OCI-LY1 (cell line): ENCODE measurements around the gene ABCA4.

Experiments used
- H2AFZ ChIP-seq: fragments of 200-600 bp; sonication (generic), shearing (Covaris generic); 2 replicates; pipeline ENCODE4 v1.6.0; 2014; ENCODE audit warnings: antibody characterized with exemption, mild to moderate bottlenecking, low read length
- H3F3A ChIP-seq: fragments of 200-600 bp; sonication (generic), shearing (Covaris generic); 2 replicates; pipeline ENCODE4 v1.6.0; 2014; ENCODE audit warnings: mild to moderate bottlenecking, antibody characterized with exemption, low read length, moderate library complexity; ENCODE audit not compliant: insufficient read depth
- H3K27ac ChIP-seq: fragments of 200-600 bp; sonication (generic); 2 replicates; pipeline ENCODE4 v1.5.1; 2014; ENCODE audit warnings: low read length, mixed run types, mild to moderate bottlenecking, low read depth; ENCODE audit not compliant: poor library complexity, severe bottlenecking
- H3K27me3 ChIP-seq: fragments of 200-600 bp; sonication (generic); 2 replicates; pipeline ENCODE4 v1.6.0; 2014; ENCODE audit warnings: antibody characterized with exemption, mild to moderate bottlenecking, low read length, moderate library complexity; ENCODE audit not compliant: insufficient read depth
- H3K36me3 ChIP-seq: fragments of 200-600 bp; sonication (generic); 2 replicates; pipeline ENCODE4 v1.6.1; 2014; ENCODE audit warnings: mild to moderate bottlenecking, antibody characterized with exemption, low read length, moderate library complexity, mixed read lengths; ENCODE audit not compliant: insufficient read depth
- H3K4me1 ChIP-seq: fragments of 200-600 bp; sonication (generic); 2 replicates; pipeline ENCODE4 v1.5.1; 2014; ENCODE audit warnings: mild to moderate bottlenecking, low read length, moderate library complexity; ENCODE audit not compliant: insufficient read depth, severe bottlenecking
- H3K4me2 ChIP-seq: fragments of 200-600 bp; sonication (generic), shearing (Covaris generic); 2 replicates; pipeline ENCODE4 v1.6.1; 2014; ENCODE audit warnings: low read length
- H3K4me3 ChIP-seq: fragments of 200-600 bp; sonication (generic); 2 replicates; pipeline ENCODE4 v1.5.1; 2014; ENCODE audit warnings: low read length, low read depth, mild to moderate bottlenecking, mixed read lengths; ENCODE audit not compliant: poor library complexity, severe bottlenecking
- H3K79me2 ChIP-seq: fragments of 200-600 bp; shearing (Covaris generic); 2 replicates; pipeline ENCODE4 v1.6.1; 2016; ENCODE audit warnings: mixed run types, low read length, mixed read lengths; ENCODE audit not compliant: insufficient read depth
- H3K9ac ChIP-seq: fragments of 200-600 bp; sonication (generic), shearing (Covaris generic); 2 replicates; pipeline ENCODE4 v1.6.1; 2014; ENCODE audit warnings: mild to moderate bottlenecking, low read length, mixed read lengths
- H3K9me2 ChIP-seq: fragments of 200-600 bp; sonication (generic), shearing (Covaris generic); 2 replicates; pipeline ENCODE4 v1.6.1; 2014; ENCODE audit warnings: low read depth, mild to moderate bottlenecking, low read length, mixed read lengths
- H3K9me3 ChIP-seq: fragments of 200-600 bp; shearing (Covaris generic); 2 replicates; pipeline ENCODE4 v1.6.1; 2014; ENCODE audit warnings: low read length, mixed read lengths
- H4K20me1 ChIP-seq: fragments of 200-600 bp; sonication (generic), shearing (Covaris generic); 2 replicates; pipeline ENCODE4 v1.6.0; 2016; ENCODE audit warnings: mild to moderate bottlenecking, low read length; ENCODE audit not compliant: insufficient read depth
- EZH2 ChIP-seq: fragments of 200-600 bp; sonication (generic), shearing (Covaris generic); IDR thresholded peaks from 2 replicates; pipeline ENCODE4 v1.8.0; 2017; ENCODE audit warnings: borderline replicate concordance, mixed run types, mild to moderate bottlenecking, antibody characterized with exemption, low read length, moderate library complexity, mixed read lengths
- TF ChIP-seq, protein P1 (sequence below): fragments of 200-600 bp; sonication (generic), shearing (Covaris generic); IDR thresholded peaks from 2 replicates; pipeline ENCODE4 v1.5.1; 2017; ENCODE audit warnings: mild to moderate bottlenecking, antibody characterized with exemption, low read length, moderate library complexity, mixed read lengths

ABCA4 gene

DNA sequence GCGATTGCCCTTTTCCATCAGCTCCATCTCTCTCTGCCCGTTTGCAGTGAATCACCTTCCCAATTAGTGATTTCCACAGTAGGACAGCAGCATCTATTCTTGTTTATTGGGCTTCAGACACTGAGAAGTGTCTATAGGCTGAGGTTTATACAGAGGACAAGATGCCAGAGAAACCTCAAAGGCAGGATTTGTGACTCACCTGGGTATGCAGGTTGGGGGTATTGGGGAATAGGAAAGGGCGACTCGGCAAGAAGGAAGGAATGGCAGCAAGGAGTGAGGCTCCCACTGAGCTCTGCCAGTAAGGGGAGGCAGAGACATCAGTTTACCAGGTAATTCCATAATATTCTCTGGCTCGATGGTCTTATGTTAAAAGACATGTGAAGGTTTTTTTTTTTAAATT lies 25.3 kb upstream of the ABCA4 start:
- Histone ChIP-seq H2AFZ (no peak overlapping the region), H3K4me2 (no peak overlapping the region), H3K9me2 (no peaks in the 10 kb centered on the region), H3K4me3 (no peak overlapping the region), H3F3A (no peaks in the 10 kb centered on the region), H3K27me3 (no peaks in the 10 kb centered on the region), H3K4me1 (no peaks in the 10 kb centered on the region), H3K9ac (no peak overlapping the region), H4K20me1 (no peaks in the 10 kb centered on the region), H3K27ac (no peak overlapping the region), H3K9me3 (no peaks in the 10 kb centered on the region), H3K36me3 (no peaks in the 10 kb centered on the region), H3K79me2 (no peaks in the 10 kb centered on the region)
- no peak for TF ChIP-seq EZH2
- TF ChIP-seq, protein P1, sequence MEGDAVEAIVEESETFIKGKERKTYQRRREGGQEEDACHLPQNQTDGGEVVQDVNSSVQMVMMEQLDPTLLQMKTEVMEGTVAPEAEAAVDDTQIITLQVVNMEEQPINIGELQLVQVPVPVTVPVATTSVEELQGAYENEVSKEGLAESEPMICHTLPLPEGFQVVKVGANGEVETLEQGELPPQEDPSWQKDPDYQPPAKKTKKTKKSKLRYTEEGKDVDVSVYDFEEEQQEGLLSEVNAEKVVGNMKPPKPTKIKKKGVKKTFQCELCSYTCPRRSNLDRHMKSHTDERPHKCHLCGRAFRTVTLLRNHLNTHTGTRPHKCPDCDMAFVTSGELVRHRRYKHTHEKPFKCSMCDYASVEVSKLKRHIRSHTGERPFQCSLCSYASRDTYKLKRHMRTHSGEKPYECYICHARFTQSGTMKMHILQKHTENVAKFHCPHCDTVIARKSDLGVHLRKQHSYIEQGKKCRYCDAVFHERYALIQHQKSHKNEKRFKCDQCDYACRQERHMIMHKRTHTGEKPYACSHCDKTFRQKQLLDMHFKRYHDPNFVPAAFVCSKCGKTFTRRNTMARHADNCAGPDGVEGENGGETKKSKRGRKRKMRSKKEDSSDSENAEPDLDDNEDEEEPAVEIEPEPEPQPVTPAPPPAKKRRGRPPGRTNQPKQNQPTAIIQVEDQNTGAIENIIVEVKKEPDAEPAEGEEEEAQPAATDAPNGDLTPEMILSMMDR, result no peak

DNA sequence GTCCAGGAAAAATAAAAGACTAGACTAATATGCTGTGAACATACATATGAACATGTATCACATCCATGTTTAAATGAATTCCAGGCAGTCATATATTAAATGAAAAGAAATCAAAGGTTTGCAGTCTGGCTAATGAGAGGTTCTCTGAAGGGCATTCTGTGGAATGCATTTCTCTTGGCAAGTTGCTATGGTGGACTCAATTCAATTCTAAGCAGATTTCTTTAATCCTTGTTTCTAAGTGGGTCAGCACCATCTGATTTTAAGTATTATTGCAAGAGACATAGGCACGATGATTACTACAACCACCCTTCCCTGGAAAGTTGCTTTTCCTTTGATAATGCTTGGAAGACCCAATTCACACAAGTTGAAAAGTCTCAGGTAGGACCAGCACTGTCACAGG lies 23.9 kb upstream of the ABCA4 start:
- Histone ChIP-seq H3K79me2 (no peaks in the 10 kb centered on the region), H3K27me3 (no peaks in the 10 kb centered on the region), H3K4me2 (no peak overlapping the region), H3K27ac (no peak overlapping the region), H3K4me3 (no peak overlapping the region), H3K9ac (no peak overlapping the region), H3K9me2 (no peaks in the 10 kb centered on the region), H2AFZ (no peak overlapping the region), H4K20me1 (no peaks in the 10 kb centered on the region), H3K4me1 (no peaks in the 10 kb centered on the region), H3K36me3 (no peaks in the 10 kb centered on the region), H3F3A (no peaks in the 10 kb centered on the region), H3K9me3 (no peaks in the 10 kb centered on the region)
- no peak for TF ChIP-seq EZH2
- TF ChIP-seq, protein P1, result no peak

DNA sequence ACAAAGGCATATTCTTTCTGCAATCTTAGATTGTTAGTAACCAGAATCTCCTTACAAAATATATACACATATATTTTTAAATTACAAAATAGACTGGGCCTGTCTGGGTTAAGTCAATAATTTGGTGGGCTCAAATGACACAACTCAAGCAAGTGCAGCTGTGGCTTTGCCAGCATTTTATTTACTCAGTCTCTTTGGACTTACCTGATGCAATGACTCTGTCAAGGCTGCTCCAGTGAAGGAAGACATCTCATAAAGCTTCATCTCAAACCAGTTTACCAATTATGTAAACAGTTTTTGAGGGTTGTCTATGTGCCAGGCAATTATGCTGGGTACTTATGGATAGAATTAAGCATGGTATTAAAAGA lies 22.8 kb upstream of the ABCA4 start:
- Histone ChIP-seq H3K9me2 (no peaks in the 10 kb centered on the region), H3F3A (no peaks in the 10 kb centered on the region), H3K4me3 (no peak overlapping the region), H3K79me2 (no peaks in the 10 kb centered on the region), H3K9me3 (no peaks in the 10 kb centered on the region), H4K20me1 (no peaks in the 10 kb centered on the region), H3K4me1 (no peaks in the 10 kb centered on the region), H2AFZ (no peak overlapping the region), H3K36me3 (no peaks in the 10 kb centered on the region), H3K4me2 (no peak overlapping the region), H3K27me3 (no peaks in the 10 kb centered on the region), H3K9ac (no peak overlapping the region), H3K27ac (no peak overlapping the region)
- no peak for TF ChIP-seq EZH2
- TF ChIP-seq, protein P1, result no peak
